GM23338 (cell line): Measurements from ENCODE around the gene RHEX. TPM values are rescaled to one million over a fixed set of nuclear protein-coding genes. Genes with fewer than 3 reads are reported as not detected.

Experiments used
- ATAC-seq: fragments of 200-7000 bp; cut with Tn5 transposase; 3 replicates; pipeline ENCODE4 v1.9.1; 2020
- DNase-seq: peaks from one replicate; pipeline ENCODE4 v3.0.0-alpha.2; 2015; ENCODE audit warnings: low spot score
- H2AFZ ChIP-seq: fragments of 200-600 bp; sonication (generic); 2 replicates; pipeline ENCODE4 v1.8.0; 2016; ENCODE audit warnings: antibody characterized with exemption, mild to moderate bottlenecking, moderate library complexity
- H3F3A ChIP-seq: fragments of 200-600 bp; sonication (generic); replicated peaks from 2 replicates; pipeline ENCODE4 v1.8.0; 2017; ENCODE audit warnings: antibody characterized with exemption, mixed run types, low read depth
- H3K27ac ChIP-seq: fragments of 200-600 bp; sonication (generic); 2 replicates; pipeline ENCODE4 v1.6.1; 2016; ENCODE audit warnings: low read depth
- H3K27me3 ChIP-seq: fragments of 200-600 bp; sonication (generic); 2 replicates; pipeline ENCODE4 v1.8.0; 2016; ENCODE audit warnings: mild to moderate bottlenecking, mixed run types, moderate library complexity; ENCODE audit not compliant: insufficient read depth
- H3K36me3 ChIP-seq: fragments of 200-600 bp; sonication (generic); 2 replicates; pipeline ENCODE4 v1.8.0; 2016; ENCODE audit warnings: mild to moderate bottlenecking; ENCODE audit not compliant: insufficient read depth
- H3K4me1 ChIP-seq: fragments of 200-600 bp; sonication (generic); 2 replicates; pipeline ENCODE4 v1.8.0; 2016; ENCODE audit warnings: mild to moderate bottlenecking, moderate library complexity; ENCODE audit not compliant: insufficient read depth
- H3K4me2 ChIP-seq: fragments of 200-600 bp; sonication (generic); 2 replicates; pipeline ENCODE4 v1.7.1; 2017; ENCODE audit warnings: mixed run types
- H3K4me3 ChIP-seq: fragments of 200-600 bp; sonication (generic); 2 replicates; pipeline ENCODE4 v1.6.1; 2016; ENCODE audit warnings: mixed run types
- H3K79me2 ChIP-seq: fragments of 200-600 bp; sonication (generic); replicated peaks from 2 replicates; pipeline ENCODE4 v1.8.0; 2017; ENCODE audit warnings: mild to moderate bottlenecking; ENCODE audit not compliant: insufficient read depth
- H3K9me2 ChIP-seq: fragments of 200-600 bp; sonication (generic); 2 replicates; pipeline ENCODE4 v1.8.0; 2017; ENCODE audit not compliant: insufficient read depth
- H4K20me1 ChIP-seq: fragments of 200-600 bp; sonication (generic); replicated peaks from 2 replicates; pipeline ENCODE4 v1.8.0; 2017; ENCODE audit warnings: mild to moderate bottlenecking; ENCODE audit not compliant: insufficient read depth
- H3K27ac Mint-ChIP-seq: 2 replicates; pipeline ENCODE4 v1.8.0; 2020; ENCODE audit warnings: inconsistent platforms, mild to moderate bottlenecking, moderate library complexity, mixed read lengths
- H3K27me3 Mint-ChIP-seq: 3 replicates; pipeline ENCODE4 v1.8.0; 2022; ENCODE audit warnings: low read depth, mild to moderate bottlenecking, moderate library complexity, mixed read lengths, inconsistent platforms; ENCODE audit not compliant: insufficient read depth, poor library complexity
- H3K36me3 Mint-ChIP-seq: 3 replicates; pipeline ENCODE4 v1.8.0; 2021; ENCODE audit warnings: low read depth, mild to moderate bottlenecking, inconsistent platforms, moderate library complexity, mixed read lengths
- H3K4me1 Mint-ChIP-seq: 3 replicates; pipeline ENCODE4 v1.8.0; 2020; ENCODE audit warnings: mild to moderate bottlenecking, inconsistent platforms, mixed read lengths
- H3K4me3 Mint-ChIP-seq: 3 replicates; pipeline ENCODE4 v1.8.0; 2021; ENCODE audit warnings: moderate library complexity, mild to moderate bottlenecking, inconsistent platforms, mixed read lengths
- H3K9me3 Mint-ChIP-seq: 3 replicates; pipeline ENCODE4 v1.8.0; 2020; ENCODE audit warnings: moderate library complexity, mild to moderate bottlenecking, inconsistent platforms, mixed read lengths
- CREB1 ChIP-seq: fragments of 250-450 bp; sonication (Bioruptor Pico); IDR thresholded peaks from 2 replicates; pipeline ENCODE4 v1.5.0; 2020; ENCODE audit warnings: low read depth, mild to moderate bottlenecking, moderate library complexity
- EZH2 ChIP-seq: fragments of 200-600 bp; sonication (generic); IDR thresholded peaks from one replicate; pipeline ENCODE4 v1.8.0; 2017; ENCODE audit warnings: antibody characterized with exemption, mild to moderate bottlenecking, low read depth; ENCODE audit not compliant: unreplicated experiment
- EZH2phosphoT487 ChIP-seq: fragments of 200-600 bp; sonication (generic); IDR thresholded peaks from one replicate; pipeline ENCODE4 v1.8.1; 2018; ENCODE audit warnings: antibody characterized with exemption; ENCODE audit not compliant: unreplicated experiment
- JUNB ChIP-seq: IDR thresholded peaks from one replicate; pipeline ENCODE4 v1.6.1; 2016; ENCODE audit warnings: antibody characterized with exemption; ENCODE audit not compliant: unreplicated experiment
- NANOG ChIP-seq: IDR thresholded peaks from 2 replicates; pipeline ENCODE4 v1.6.1; 2016; ENCODE audit warnings: antibody characterized with exemption, borderline replicate concordance
- POLR2AphosphoS5 ChIP-seq: IDR thresholded peaks from 2 replicates; pipeline ENCODE4 v1.6.1; 2016; ENCODE audit warnings: antibody characterized with exemption, low read depth
- STAT1 ChIP-seq: IDR thresholded peaks from one replicate; pipeline ENCODE4 v1.6.1; 2016; ENCODE audit warnings: antibody characterized with exemption; ENCODE audit not compliant: unreplicated experiment
- ZNF114 ChIP-seq: fragments of 250-450 bp; sonication (Bioruptor Pico); IDR thresholded peaks from 2 replicates; pipeline ENCODE4 v1.5.0; 2020; ENCODE audit warnings: mild to moderate bottlenecking, moderate library complexity
- ZNF331 ChIP-seq: fragments of 250-450 bp; sonication (Bioruptor Pico); IDR thresholded peaks from 2 replicates; pipeline ENCODE4 v1.5.0; 2020; ENCODE audit warnings: low read depth, mild to moderate bottlenecking, moderate library complexity
- polyA plus RNA-seq: library from polyadenylated mRNA; unstranded; fragments of >200 nt; fragmentation: Nextera tagmentation; extraction: Ambion mirVana; gene quantifications from 2 replicates; pipeline ENCODE4 v1.2.1, GENCODE V29; 2016
- total RNA-seq: library from RNA; depleted of rRNA; stranded (reverse); fragments of >200 nt; shearing (Covaris generic); gene quantifications from 2 replicates; pipeline ENCODE4 v1.2.3, GENCODE V29; 2014
- TF ChIP-seq, protein P1 (sequence below), 2 experiments: fragments of 200-600 bp in 1 of 2; sonication (generic) in 1 of 2; conservative IDR thresholded peaks; 2 replicates each; pipeline versions ENCODE4 v1.5.1 to v1.6.1; 2016 to 2017; ENCODE audit warnings: antibody characterized with exemption in 2 of 2, low read depth in 2 of 2, mild to moderate bottlenecking in 2 of 2, moderate library complexity in 1 of 2
- TF ChIP-seq, protein P2 (sequence below): IDR thresholded peaks from 2 replicates; pipeline ENCODE4 v1.6.1; 2016; ENCODE audit warnings: antibody characterized with exemption
- TF ChIP-seq, protein P3 (sequence below): fragments of 250-450 bp; sonication (Bioruptor Pico); IDR thresholded peaks from 2 replicates; pipeline ENCODE4 v1.5.0; 2020; ENCODE audit warnings: mild to moderate bottlenecking, moderate library complexity
- TF ChIP-seq, protein P4 (sequence below): IDR thresholded peaks from one replicate; pipeline ENCODE4 v1.6.1; 2018; ENCODE audit warnings: antibody characterized with exemption; ENCODE audit not compliant: unreplicated experiment

RHEX gene
- total and polyA plus RNA-seq, 2 experiments from 2014 or later, result not detected

DNA sequence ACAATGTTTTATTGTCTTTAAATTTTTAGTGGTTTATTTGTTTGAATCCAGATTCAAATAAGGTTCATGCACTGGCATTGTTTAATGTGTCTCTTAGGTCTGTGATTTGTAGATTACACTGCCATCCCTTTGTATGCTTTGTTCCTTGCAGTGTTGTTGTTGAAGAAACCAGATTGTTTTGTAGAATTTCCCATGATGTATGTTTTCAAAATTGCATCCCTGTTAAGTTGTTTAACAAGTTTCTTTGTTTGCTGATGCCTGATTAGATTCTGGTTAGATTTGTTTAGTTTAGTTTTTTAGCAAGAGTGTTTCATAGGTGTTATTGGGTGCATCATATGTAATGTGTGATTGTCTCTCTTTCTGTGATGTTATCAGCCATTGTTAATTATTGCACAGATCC, 69.7 kb downstream of the RHEX start:
- peaks cover 4% of the 10 kb centered on the region; the same call in 1 of the 2 replicates for H3F3A ChIP-seq
- no peaks in the 10 kb centered on the region for H3K36me3 ChIP-seq
- no peak overlapping the region for H3K4me3 Mint-ChIP-seq
- no peak overlapping the region for H2AFZ ChIP-seq
- ATAC-seq (no peak), DNase-seq (no peak)
- H4K20me1 ChIP-seq, result no peaks in the 10 kb centered on the region
- no peak overlapping the region for H3K27ac Mint-ChIP-seq
- H3K4me1 Mint-ChIP-seq, result peaks cover 6% of the 10 kb centered on the region; the same call in 2 of the 3 replicates
- peaks cover 11% of the 10 kb centered on the region for H3K27me3 Mint-ChIP-seq
- H3K27ac ChIP-seq, result no peak overlapping the region
- H3K4me2 ChIP-seq, result no peak overlapping the region
- H3K4me1 ChIP-seq, result no peaks in the 10 kb centered on the region
- H3K9me3 Mint-ChIP-seq, result peaks cover 27% of the 10 kb centered on the region
- H3K27me3 ChIP-seq, result peaks cover 18% of the 10 kb centered on the region
- no peak for TF ChIP-seq POLR2AphosphoS5
- TF ChIP-seq EZH2phosphoT487, result no peak
- TF ChIP-seq ZNF114 (CRISPR knock-in tag), result no peak
- no peak for TF ChIP-seq JUNB
- no peak for TF ChIP-seq CREB1 (CRISPR knock-in tag)
- TF ChIP-seq, protein P1, sequence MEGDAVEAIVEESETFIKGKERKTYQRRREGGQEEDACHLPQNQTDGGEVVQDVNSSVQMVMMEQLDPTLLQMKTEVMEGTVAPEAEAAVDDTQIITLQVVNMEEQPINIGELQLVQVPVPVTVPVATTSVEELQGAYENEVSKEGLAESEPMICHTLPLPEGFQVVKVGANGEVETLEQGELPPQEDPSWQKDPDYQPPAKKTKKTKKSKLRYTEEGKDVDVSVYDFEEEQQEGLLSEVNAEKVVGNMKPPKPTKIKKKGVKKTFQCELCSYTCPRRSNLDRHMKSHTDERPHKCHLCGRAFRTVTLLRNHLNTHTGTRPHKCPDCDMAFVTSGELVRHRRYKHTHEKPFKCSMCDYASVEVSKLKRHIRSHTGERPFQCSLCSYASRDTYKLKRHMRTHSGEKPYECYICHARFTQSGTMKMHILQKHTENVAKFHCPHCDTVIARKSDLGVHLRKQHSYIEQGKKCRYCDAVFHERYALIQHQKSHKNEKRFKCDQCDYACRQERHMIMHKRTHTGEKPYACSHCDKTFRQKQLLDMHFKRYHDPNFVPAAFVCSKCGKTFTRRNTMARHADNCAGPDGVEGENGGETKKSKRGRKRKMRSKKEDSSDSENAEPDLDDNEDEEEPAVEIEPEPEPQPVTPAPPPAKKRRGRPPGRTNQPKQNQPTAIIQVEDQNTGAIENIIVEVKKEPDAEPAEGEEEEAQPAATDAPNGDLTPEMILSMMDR (conservative IDR thresholded peaks at IDR 0.05; ENCODE audit: low read depth in 2 of 2), result no peak
- TF ChIP-seq, protein P2, sequence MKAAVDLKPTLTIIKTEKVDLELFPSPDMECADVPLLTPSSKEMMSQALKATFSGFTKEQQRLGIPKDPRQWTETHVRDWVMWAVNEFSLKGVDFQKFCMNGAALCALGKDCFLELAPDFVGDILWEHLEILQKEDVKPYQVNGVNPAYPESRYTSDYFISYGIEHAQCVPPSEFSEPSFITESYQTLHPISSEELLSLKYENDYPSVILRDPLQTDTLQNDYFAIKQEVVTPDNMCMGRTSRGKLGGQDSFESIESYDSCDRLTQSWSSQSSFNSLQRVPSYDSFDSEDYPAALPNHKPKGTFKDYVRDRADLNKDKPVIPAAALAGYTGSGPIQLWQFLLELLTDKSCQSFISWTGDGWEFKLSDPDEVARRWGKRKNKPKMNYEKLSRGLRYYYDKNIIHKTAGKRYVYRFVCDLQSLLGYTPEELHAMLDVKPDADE, result no peak
- TF ChIP-seq STAT1, result no peak
- no peak for TF ChIP-seq NANOG
- TF ChIP-seq EZH2, result no peak
- TF ChIP-seq, protein P3, sequence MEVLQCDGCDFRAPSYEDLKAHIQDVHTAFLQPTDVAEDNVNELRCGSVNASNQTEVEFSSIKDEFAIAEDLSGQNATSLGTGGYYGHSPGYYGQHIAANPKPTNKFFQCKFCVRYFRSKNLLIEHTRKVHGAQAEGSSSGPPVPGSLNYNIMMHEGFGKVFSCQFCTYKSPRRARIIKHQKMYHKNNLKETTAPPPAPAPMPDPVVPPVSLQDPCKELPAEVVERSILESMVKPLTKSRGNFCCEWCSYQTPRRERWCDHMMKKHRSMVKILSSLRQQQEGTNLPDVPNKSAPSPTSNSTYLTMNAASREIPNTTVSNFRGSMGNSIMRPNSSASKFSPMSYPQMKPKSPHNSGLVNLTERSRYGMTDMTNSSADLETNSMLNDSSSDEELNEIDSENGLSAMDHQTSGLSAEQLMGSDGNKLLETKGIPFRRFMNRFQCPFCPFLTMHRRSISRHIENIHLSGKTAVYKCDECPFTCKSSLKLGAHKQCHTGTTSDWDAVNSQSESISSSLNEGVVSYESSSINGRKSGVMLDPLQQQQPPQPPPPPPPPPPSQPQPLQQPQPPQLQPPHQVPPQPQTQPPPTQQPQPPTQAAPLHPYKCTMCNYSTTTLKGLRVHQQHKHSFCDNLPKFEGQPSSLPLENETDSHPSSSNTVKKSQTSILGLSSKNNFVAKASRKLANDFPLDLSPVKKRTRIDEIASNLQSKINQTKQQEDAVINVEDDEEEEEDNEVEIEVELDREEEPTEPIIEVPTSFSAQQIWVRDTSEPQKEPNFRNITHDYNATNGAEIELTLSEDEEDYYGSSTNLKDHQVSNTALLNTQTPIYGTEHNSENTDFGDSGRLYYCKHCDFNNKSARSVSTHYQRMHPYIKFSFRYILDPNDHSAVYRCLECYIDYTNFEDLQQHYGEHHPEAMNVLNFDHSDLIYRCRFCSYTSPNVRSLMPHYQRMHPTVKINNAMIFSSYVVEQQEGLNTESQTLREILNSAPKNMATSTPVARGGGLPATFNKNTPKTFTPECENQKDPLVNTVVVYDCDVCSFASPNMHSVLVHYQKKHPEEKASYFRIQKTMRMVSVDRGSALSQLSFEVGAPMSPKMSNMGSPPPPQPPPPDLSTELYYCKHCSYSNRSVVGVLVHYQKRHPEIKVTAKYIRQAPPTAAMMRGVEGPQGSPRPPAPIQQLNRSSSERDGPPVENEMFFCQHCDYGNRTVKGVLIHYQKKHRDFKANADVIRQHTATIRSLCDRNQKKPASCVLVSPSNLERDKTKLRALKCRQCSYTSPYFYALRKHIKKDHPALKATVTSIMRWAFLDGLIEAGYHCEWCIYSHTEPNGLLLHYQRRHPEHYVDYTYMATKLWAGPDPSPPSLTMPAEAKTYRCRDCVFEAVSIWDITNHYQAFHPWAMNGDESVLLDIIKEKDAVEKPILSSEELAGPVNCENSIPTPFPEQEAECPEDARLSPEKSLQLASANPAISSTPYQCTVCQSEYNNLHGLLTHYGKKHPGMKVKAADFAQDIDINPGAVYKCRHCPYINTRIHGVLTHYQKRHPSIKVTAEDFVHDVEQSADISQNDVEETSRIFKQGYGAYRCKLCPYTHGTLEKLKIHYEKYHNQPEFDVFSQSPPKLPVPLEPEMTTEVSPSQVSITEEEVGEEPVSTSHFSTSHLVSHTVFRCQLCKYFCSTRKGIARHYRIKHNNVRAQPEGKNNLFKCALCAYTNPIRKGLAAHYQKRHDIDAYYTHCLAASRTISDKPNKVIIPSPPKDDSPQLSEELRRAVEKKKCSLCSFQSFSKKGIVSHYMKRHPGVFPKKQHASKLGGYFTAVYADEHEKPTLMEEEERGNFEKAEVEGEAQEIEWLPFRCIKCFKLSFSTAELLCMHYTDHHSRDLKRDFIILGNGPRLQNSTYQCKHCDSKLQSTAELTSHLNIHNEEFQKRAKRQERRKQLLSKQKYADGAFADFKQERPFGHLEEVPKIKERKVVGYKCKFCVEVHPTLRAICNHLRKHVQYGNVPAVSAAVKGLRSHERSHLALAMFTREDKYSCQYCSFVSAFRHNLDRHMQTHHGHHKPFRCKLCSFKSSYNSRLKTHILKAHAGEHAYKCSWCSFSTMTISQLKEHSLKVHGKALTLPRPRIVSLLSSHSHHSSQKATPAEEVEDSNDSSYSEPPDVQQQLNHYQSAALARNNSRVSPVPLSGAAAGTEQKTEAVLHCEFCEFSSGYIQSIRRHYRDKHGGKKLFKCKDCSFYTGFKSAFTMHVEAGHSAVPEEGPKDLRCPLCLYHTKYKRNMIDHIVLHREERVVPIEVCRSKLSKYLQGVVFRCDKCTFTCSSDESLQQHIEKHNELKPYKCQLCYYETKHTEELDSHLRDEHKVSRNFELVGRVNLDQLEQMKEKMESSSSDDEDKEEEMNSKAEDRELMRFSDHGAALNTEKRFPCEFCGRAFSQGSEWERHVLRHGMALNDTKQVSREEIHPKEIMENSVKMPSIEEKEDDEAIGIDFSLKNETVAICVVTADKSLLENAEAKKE (CRISPR knock-in tag), result no peak
- TF ChIP-seq, protein P4, sequence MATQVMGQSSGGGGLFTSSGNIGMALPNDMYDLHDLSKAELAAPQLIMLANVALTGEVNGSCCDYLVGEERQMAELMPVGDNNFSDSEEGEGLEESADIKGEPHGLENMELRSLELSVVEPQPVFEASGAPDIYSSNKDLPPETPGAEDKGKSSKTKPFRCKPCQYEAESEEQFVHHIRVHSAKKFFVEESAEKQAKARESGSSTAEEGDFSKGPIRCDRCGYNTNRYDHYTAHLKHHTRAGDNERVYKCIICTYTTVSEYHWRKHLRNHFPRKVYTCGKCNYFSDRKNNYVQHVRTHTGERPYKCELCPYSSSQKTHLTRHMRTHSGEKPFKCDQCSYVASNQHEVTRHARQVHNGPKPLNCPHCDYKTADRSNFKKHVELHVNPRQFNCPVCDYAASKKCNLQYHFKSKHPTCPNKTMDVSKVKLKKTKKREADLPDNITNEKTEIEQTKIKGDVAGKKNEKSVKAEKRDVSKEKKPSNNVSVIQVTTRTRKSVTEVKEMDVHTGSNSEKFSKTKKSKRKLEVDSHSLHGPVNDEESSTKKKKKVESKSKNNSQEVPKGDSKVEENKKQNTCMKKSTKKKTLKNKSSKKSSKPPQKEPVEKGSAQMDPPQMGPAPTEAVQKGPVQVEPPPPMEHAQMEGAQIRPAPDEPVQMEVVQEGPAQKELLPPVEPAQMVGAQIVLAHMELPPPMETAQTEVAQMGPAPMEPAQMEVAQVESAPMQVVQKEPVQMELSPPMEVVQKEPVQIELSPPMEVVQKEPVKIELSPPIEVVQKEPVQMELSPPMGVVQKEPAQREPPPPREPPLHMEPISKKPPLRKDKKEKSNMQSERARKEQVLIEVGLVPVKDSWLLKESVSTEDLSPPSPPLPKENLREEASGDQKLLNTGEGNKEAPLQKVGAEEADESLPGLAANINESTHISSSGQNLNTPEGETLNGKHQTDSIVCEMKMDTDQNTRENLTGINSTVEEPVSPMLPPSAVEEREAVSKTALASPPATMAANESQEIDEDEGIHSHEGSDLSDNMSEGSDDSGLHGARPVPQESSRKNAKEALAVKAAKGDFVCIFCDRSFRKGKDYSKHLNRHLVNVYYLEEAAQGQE, result no peak
- no peak for TF ChIP-seq ZNF331
- H3K79me2 ChIP-seq, result no peaks in the 10 kb centered on the region
- H3K4me3 ChIP-seq, result no peak overlapping the region
- H3K36me3 Mint-ChIP-seq, result no peaks in the 10 kb centered on the region; the same call in 2 of the 3 replicates
- H3K9me2 ChIP-seq, result no peaks in the 10 kb centered on the region
